H9 (cell line): ENCODE results near the gene PIK3CD. TPM values are rescaled to one million over a fixed set of nuclear protein-coding genes. Genes with fewer than 3 reads are reported as not detected.
A peak's percentile ranks its signal among the peaks of the same experiment; 100 is the strongest.

Source experiments
- DNase-seq: peaks from one replicate; pipeline ENCODE4 v3.0.0-alpha.2; 2017
- H2AFZ ChIP-seq: one replicate; pipeline ENCODE4 v1.6.1; 2013; ENCODE audit warnings: mild to moderate bottlenecking, low read length, control low read depth, moderate library complexity
- H2AK5ac ChIP-seq: 2 replicates; pipeline ENCODE4 v1.6.1; 2013; ENCODE audit warnings: low read length, control low read depth, mixed read lengths; ENCODE audit not compliant: insufficient read length
- H2BK120ac ChIP-seq: one replicate; pipeline ENCODE4 v1.6.1; 2013; ENCODE audit warnings: low read depth, mild to moderate bottlenecking, low read length, control low read depth, inconsistent platforms; ENCODE audit not compliant: poor library complexity, severe bottlenecking
- H2BK12ac ChIP-seq: 2 replicates; pipeline ENCODE4 v1.6.1; 2013; ENCODE audit warnings: low read length, control low read depth, mixed read lengths, low read depth; ENCODE audit not compliant: insufficient read length
- H2BK15ac ChIP-seq: 2 replicates; pipeline ENCODE4 v1.6.1; 2013; ENCODE audit warnings: low read depth, low read length, control low read depth
- H2BK20ac ChIP-seq: one replicate; pipeline ENCODE4 v1.6.1; 2013; ENCODE audit warnings: low read depth, mild to moderate bottlenecking, low read length, control low read depth, inconsistent platforms; ENCODE audit not compliant: poor library complexity, severe bottlenecking
- H2BK5ac ChIP-seq: 2 replicates; pipeline ENCODE4 v1.6.1; 2013; ENCODE audit warnings: low read length, control low read depth, mixed read lengths; ENCODE audit not compliant: insufficient read length
- H3K14ac ChIP-seq: 2 replicates; pipeline ENCODE4 v1.6.1; 2013; ENCODE audit warnings: low read length, control low read depth; ENCODE audit not compliant: insufficient read depth
- H3K18ac ChIP-seq: 2 replicates; pipeline ENCODE4 v1.6.1; 2013; ENCODE audit warnings: low read depth, mild to moderate bottlenecking, mixed read lengths, low read length, control low read depth; ENCODE audit not compliant: insufficient read length
- H3K23ac ChIP-seq: 2 replicates; pipeline ENCODE4 v1.6.1; 2013; ENCODE audit warnings: low read length, control low read depth, mixed read lengths, low read depth; ENCODE audit not compliant: insufficient read length
- H3K23me2 ChIP-seq: 2 replicates; pipeline ENCODE4 v1.6.1; 2013; ENCODE audit warnings: low read depth, mild to moderate bottlenecking, mixed read lengths, low read length, control low read depth; ENCODE audit not compliant: insufficient read length, poor library complexity, severe bottlenecking
- H3K27ac ChIP-seq: 2 replicates; pipeline ENCODE4 v1.5.1; 2013; ENCODE audit warnings: low read length, control low read depth, mixed read lengths, low read depth; ENCODE audit not compliant: insufficient read length
- H3K27me3 ChIP-seq: 2 replicates; pipeline ENCODE4 v1.6.1; 2013; ENCODE audit warnings: low read length, control low read depth, inconsistent platforms; ENCODE audit not compliant: insufficient read depth
- H3K4ac ChIP-seq: 2 replicates; pipeline ENCODE4 v1.6.1; 2013; ENCODE audit warnings: low read depth, mild to moderate bottlenecking, control low read depth, inconsistent platforms, low read length, moderate library complexity
- H3K4me1 ChIP-seq: 2 replicates; pipeline ENCODE4 v1.6.1; 2013; ENCODE audit warnings: low read length, control low read depth, inconsistent platforms; ENCODE audit not compliant: insufficient read depth
- H3K4me2 ChIP-seq: 2 replicates; pipeline ENCODE4 v1.6.1; 2013; ENCODE audit warnings: low read length, control low read depth, mixed read lengths; ENCODE audit not compliant: insufficient read length, insufficient read depth
- H3K56ac ChIP-seq: 2 replicates; pipeline ENCODE4 v1.6.1; 2013; ENCODE audit warnings: low read depth, mild to moderate bottlenecking, mixed read lengths, low read length, control low read depth; ENCODE audit not compliant: insufficient read length
- H3K79me1 ChIP-seq: 2 replicates; pipeline ENCODE4 v1.6.1; 2013; ENCODE audit warnings: low read depth, mild to moderate bottlenecking, moderate library complexity, low read length, control low read depth, inconsistent platforms; ENCODE audit not compliant: insufficient read depth, poor library complexity, severe bottlenecking
- H3K79me2 ChIP-seq: 2 replicates; pipeline ENCODE4 v1.6.1; 2013; ENCODE audit warnings: low read length, control low read depth, inconsistent platforms; ENCODE audit not compliant: insufficient read depth
- H3K9ac ChIP-seq: 2 replicates; pipeline ENCODE4 v1.6.1; 2013; ENCODE audit warnings: low read length, control low read depth, mixed read lengths; ENCODE audit not compliant: insufficient read length; ENCODE audit errors: extremely low read depth
- H3K9me3 ChIP-seq: one replicate; pipeline ENCODE4 v1.6.1; 2013; ENCODE audit warnings: low read depth, low read length, inconsistent platforms; ENCODE audit not compliant: control insufficient read depth
- H3T11ph ChIP-seq: one replicate; pipeline ENCODE4 v1.6.1; 2013; ENCODE audit warnings: mild to moderate bottlenecking, low read length, control low read depth, inconsistent platforms
- H4K20me1 ChIP-seq: one replicate; pipeline ENCODE4 v1.6.1; 2013; ENCODE audit not compliant: control insufficient read depth, insufficient read length, insufficient read depth
- H4K5ac ChIP-seq: 2 replicates; pipeline ENCODE4 v1.6.1; 2013; ENCODE audit warnings: low read depth, mild to moderate bottlenecking, mixed read lengths, low read length, control low read depth; ENCODE audit not compliant: insufficient read length
- H4K8ac ChIP-seq: replicated peaks from 2 replicates; pipeline ENCODE4 v1.6.1; 2013; ENCODE audit warnings: low read length, control low read depth, mixed read lengths, low read depth; ENCODE audit not compliant: insufficient read length
- H4K91ac ChIP-seq: 2 replicates; pipeline ENCODE4 v1.6.1; 2013; ENCODE audit warnings: low read depth, mild to moderate bottlenecking, moderate library complexity, mixed read lengths, low read length, control low read depth; ENCODE audit not compliant: insufficient read length
- H3K27ac Mint-ChIP-seq, 3 experiments: 2 replicates in 2 of 3; 3 replicates in 1 of 3; pipeline ENCODE4 v1.8.0; 2020 to 2021; ENCODE audit warnings: mixed read lengths in 3 of 3, mild to moderate bottlenecking in 1 of 3, moderate library complexity in 1 of 3
- H3K27me3 Mint-ChIP-seq: 2 replicates; pipeline ENCODE4 v1.8.0; 2021; ENCODE audit warnings: low read depth, mild to moderate bottlenecking, moderate library complexity, mixed read lengths
- H3K36me3 Mint-ChIP-seq, 3 experiments: 2 replicates in 2 of 3; 3 replicates in 1 of 3; pipeline ENCODE4 v1.8.0; 2020 to 2021; ENCODE audit warnings: low read depth in 3 of 3, mixed read lengths in 3 of 3; ENCODE audit not compliant: insufficient read depth in 1 of 3
- H3K4me1 Mint-ChIP-seq, 2 experiments: 2 replicates each; pipeline ENCODE4 v1.8.0; 2020; ENCODE audit warnings: mixed read lengths in 2 of 2
- H3K4me3 Mint-ChIP-seq, 2 experiments: 2 replicates in 1 of 2; 3 replicates in 1 of 2; pipeline ENCODE4 v1.8.0; 2020 to 2021; ENCODE audit warnings: mild to moderate bottlenecking in 2 of 2, mixed read lengths in 2 of 2, moderate library complexity in 1 of 2
- H3K9me3 Mint-ChIP-seq, 2 experiments: 2 replicates in 1 of 2; 3 replicates in 1 of 2; pipeline ENCODE4 v1.8.0; 2020; ENCODE audit warnings: mild to moderate bottlenecking in 2 of 2, mixed read lengths in 2 of 2, moderate library complexity in 1 of 2
- CTCF ChIP-seq: fragments of 200-600 bp; sonication (generic); conservative IDR thresholded peaks from 3 replicates; pipeline ENCODE4 v1.8.0; 2021; ENCODE audit warnings: antibody characterized with exemption, mild to moderate bottlenecking
- WGBS: extraction: QIAGEN DNeasy Blood & Tissue Kit; methylation state at CpG from one replicate; pipeline ENCODE4 v1.1.7; 2013; ENCODE audit warnings: missing lambda C conversion rate, low lambda C conversion rate, mixed read lengths; ENCODE audit not compliant: insufficient read length; ENCODE audit errors: extremely low coverage; 5-methylcytosine and 5-hydroxymethylcytosine counted together
- total RNA-seq: library from RNA; stranded (reverse); gene quantifications from 2 replicates; pipeline ENCODE4 v1.2.1, GENCODE V29; 2021

The PIK3CD gene
- total RNA-seq, 1 experiment from 2014 or later: 10.0 TPM

GRCh38 chr1:9763914-9764313, 112.4 kb downstream of the PIK3CD start:
- Histone ChIP-seq H3K23me2 (peaks cover 3% of the 10 kb centered on the region), H2BK15ac (peak overlapping the region; percentile 0; the same call in 1 of the 2 replicates), H2BK120ac (no peak overlapping the region), H3K27me3 (no peaks in the 10 kb centered on the region), H3K4me1 (peaks cover 5% of the 10 kb centered on the region; the same call in 1 of the 2 replicates), H3K27ac (no peak overlapping the region), H2AK5ac (no peak overlapping the region), H4K20me1 (no peaks in the 10 kb centered on the region), H4K5ac (no peak overlapping the region), H3K79me2 (no peaks in the 10 kb centered on the region; the same call in 1 of the 2 replicates), H3K56ac (no peak overlapping the region), H2AFZ (no peak overlapping the region), H4K8ac (no peak overlapping the region), H3K14ac (no peak overlapping the region), H2BK5ac (no peak overlapping the region), H3K23ac (no peak overlapping the region), H3K4ac (no peak overlapping the region), H3K9me3 (no peaks in the 10 kb centered on the region), H2BK20ac (no peak overlapping the region), H3T11ph (no peak overlapping the region), H3K9ac (no peak overlapping the region), H3K4me2 (no peak overlapping the region), H3K18ac (no peak overlapping the region), H4K91ac (no peak overlapping the region), H2BK12ac (no peak overlapping the region), H3K79me1 (peaks cover 7% of the 10 kb centered on the region)
- no peak for DNase-seq
- peaks cover 9 to 21% (median 19%) of the 10 kb centered on the region in 3 experiments; a peak in 6 of 7 replicates for H3K36me3 Mint-ChIP-seq
- peaks cover 42 to 57% of the 10 kb centered on the region in 2 experiments for H3K4me1 Mint-ChIP-seq
- WGBS: no CpG with 5 or more reads among the region's 2 CpGs
- H3K27me3 Mint-ChIP-seq: no peaks in the 10 kb centered on the region
- peak overlapping the region in 2 of 3 experiments; percentile 2 to 90; a peak in 2 of 7 replicates for H3K27ac Mint-ChIP-seq
- no peak for TF ChIP-seq CTCF
- H3K9me3 Mint-ChIP-seq: no peaks in the 10 kb centered on the region
- peak overlapping the region in 1 of 2 experiments; percentile 64; a peak in 2 of 5 replicates for H3K4me3 Mint-ChIP-seq
